ENCODE data around the gene XYLB. TPM values are rescaled to one million over a fixed set of nuclear protein-coding genes. Genes with fewer than 3 reads are reported as not detected.

Gene XYLB
- polyA plus RNA-seq, 1 donor from 2014 or later = 0.50 TPM

DNA sequence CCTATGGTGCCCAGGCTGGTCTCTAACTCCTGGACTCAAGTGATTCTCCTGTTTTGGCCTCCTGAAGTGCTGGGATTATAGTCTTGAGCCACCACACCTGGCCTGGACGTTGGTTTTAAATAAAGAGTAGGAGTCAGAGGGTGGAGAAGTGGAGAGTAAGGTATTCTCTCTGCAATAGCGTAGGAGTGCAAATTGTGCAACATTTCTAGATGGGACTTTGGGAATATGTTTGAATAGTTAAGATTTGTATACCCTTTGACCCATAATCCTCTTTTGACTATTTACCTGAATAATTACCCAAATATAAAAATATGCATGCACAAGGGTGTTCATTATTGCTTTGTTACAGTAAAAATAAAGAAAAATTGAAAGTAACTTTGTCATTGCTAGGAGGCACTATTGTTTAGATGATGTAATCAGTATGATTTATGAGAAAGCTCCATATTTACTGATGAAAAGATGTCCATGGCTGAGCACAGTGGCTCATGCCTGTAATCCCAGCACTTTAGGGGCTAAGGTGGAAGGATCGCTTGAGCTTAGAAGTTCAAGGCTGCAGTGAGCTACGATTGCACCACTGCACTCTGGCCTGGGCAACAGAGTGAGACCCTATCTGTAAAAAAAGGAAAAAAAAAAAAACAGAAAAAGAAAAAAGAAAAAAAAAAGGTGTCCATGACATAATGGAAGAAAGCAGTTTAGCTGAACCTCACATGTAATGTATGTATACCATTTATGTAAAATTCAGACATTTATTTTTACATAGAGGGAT, 15.1 kb upstream of the XYLB start:
- no peaks in the 10 kb centered on the region for H3K27me3 ChIP-seq (ENCODE audit: insufficient read depth, low read depth, low read length)
- TF ChIP-seq TAF1 (IDR thresholded peaks at IDR 0.05; ENCODE audit: low read depth) = no peak
- no peak for TF ChIP-seq RAD21 (conservative IDR thresholded peaks at IDR 0.05)
- TF ChIP-seq, protein P1, sequence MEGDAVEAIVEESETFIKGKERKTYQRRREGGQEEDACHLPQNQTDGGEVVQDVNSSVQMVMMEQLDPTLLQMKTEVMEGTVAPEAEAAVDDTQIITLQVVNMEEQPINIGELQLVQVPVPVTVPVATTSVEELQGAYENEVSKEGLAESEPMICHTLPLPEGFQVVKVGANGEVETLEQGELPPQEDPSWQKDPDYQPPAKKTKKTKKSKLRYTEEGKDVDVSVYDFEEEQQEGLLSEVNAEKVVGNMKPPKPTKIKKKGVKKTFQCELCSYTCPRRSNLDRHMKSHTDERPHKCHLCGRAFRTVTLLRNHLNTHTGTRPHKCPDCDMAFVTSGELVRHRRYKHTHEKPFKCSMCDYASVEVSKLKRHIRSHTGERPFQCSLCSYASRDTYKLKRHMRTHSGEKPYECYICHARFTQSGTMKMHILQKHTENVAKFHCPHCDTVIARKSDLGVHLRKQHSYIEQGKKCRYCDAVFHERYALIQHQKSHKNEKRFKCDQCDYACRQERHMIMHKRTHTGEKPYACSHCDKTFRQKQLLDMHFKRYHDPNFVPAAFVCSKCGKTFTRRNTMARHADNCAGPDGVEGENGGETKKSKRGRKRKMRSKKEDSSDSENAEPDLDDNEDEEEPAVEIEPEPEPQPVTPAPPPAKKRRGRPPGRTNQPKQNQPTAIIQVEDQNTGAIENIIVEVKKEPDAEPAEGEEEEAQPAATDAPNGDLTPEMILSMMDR (IDR thresholded peaks at IDR 0.05; ENCODE audit: poor library complexity, severe bottlenecking) = no peak
- TF ChIP-seq POLR2AphosphoS5 (IDR thresholded peaks at IDR 0.05) = no peak
- no peak for TF ChIP-seq SMC3 (conservative IDR thresholded peaks at IDR 0.05; ENCODE audit: poor library complexity)
- TF ChIP-seq, protein P2, sequence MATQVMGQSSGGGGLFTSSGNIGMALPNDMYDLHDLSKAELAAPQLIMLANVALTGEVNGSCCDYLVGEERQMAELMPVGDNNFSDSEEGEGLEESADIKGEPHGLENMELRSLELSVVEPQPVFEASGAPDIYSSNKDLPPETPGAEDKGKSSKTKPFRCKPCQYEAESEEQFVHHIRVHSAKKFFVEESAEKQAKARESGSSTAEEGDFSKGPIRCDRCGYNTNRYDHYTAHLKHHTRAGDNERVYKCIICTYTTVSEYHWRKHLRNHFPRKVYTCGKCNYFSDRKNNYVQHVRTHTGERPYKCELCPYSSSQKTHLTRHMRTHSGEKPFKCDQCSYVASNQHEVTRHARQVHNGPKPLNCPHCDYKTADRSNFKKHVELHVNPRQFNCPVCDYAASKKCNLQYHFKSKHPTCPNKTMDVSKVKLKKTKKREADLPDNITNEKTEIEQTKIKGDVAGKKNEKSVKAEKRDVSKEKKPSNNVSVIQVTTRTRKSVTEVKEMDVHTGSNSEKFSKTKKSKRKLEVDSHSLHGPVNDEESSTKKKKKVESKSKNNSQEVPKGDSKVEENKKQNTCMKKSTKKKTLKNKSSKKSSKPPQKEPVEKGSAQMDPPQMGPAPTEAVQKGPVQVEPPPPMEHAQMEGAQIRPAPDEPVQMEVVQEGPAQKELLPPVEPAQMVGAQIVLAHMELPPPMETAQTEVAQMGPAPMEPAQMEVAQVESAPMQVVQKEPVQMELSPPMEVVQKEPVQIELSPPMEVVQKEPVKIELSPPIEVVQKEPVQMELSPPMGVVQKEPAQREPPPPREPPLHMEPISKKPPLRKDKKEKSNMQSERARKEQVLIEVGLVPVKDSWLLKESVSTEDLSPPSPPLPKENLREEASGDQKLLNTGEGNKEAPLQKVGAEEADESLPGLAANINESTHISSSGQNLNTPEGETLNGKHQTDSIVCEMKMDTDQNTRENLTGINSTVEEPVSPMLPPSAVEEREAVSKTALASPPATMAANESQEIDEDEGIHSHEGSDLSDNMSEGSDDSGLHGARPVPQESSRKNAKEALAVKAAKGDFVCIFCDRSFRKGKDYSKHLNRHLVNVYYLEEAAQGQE (IDR thresholded peaks at IDR 0.05; ENCODE audit: borderline replicate concordance) = no peak
- TF ChIP-seq EP300 (conservative IDR thresholded peaks at IDR 0.05; ENCODE audit: poor library complexity, severe bottlenecking) = no peak
- no peak for TF ChIP-seq EZH2 (IDR thresholded peaks at IDR 0.05; ENCODE audit: borderline replicate concordance, insufficient read depth, low read length, poor library complexity, severe bottlenecking)
- TF ChIP-seq MXI1 (conservative IDR thresholded peaks at IDR 0.05; ENCODE audit: poor library complexity, severe bottlenecking) = no peak

GRCh38 chr3:38332201-38332600, 14.4 kb upstream of the XYLB start:
- Histone ChIP-seq H3K79me2 (replicated peaks; ENCODE audit: insufficient read depth, low read length) (no peaks in the 10 kb centered on the region), H4K20me1 (ENCODE audit: insufficient read depth) (no peaks in the 10 kb centered on the region), H3K27ac (ENCODE audit: low read length) (no peak overlapping the region), H3F3A (ENCODE audit: insufficient read depth, low read length, poor library complexity, severe bottlenecking) (no peaks in the 10 kb centered on the region), H3K9me2 (ENCODE audit: insufficient read depth, low read length) (no peaks in the 10 kb centered on the region), H3K9ac (ENCODE audit: low read length) (no peak overlapping the region), H3K9me3 (ENCODE audit: low read length) (no peaks in the 10 kb centered on the region), H3K27me3 (ENCODE audit: insufficient read depth, low read depth, low read length) (no peaks in the 10 kb centered on the region), H2AFZ (ENCODE audit: low read depth, low read length) (no peak overlapping the region), H3K4me3 (ENCODE audit: low read length) (no peak overlapping the region), H3K4me2 (ENCODE audit: low read length) (no peak overlapping the region), H3K36me3 (ENCODE audit: insufficient read depth, low read length) (no peaks in the 10 kb centered on the region)
- TF ChIP-seq POLR2AphosphoS5 (IDR thresholded peaks at IDR 0.05) (no peak), TAF1 (IDR thresholded peaks at IDR 0.05; ENCODE audit: low read depth) (no peak), MXI1 (conservative IDR thresholded peaks at IDR 0.05; ENCODE audit: poor library complexity, severe bottlenecking) (no peak), SMC3 (conservative IDR thresholded peaks at IDR 0.05; ENCODE audit: poor library complexity) (no peak), EZH2 (IDR thresholded peaks at IDR 0.05; ENCODE audit: borderline replicate concordance, insufficient read depth, low read length, poor library complexity, severe bottlenecking) (no peak), RAD21 (conservative IDR thresholded peaks at IDR 0.05) (no peak)
- TF ChIP-seq, protein P1 (IDR thresholded peaks at IDR 0.05; ENCODE audit: poor library complexity, severe bottlenecking) = no peak
- TF ChIP-seq, protein P2 (IDR thresholded peaks at IDR 0.05; ENCODE audit: borderline replicate concordance) = no peak

More for the DNA sequence above, 15.1 kb upstream of the XYLB start:
- Histone ChIP-seq H3K27ac (ENCODE audit: low read length) (no peak overlapping the region), H3K9ac (ENCODE audit: low read length) (no peak overlapping the region), H3K4me3 (ENCODE audit: low read length) (no peak overlapping the region), H3K79me2 (replicated peaks; ENCODE audit: insufficient read depth, low read length) (no peaks in the 10 kb centered on the region), H4K20me1 (ENCODE audit: insufficient read depth) (no peaks in the 10 kb centered on the region), H3K9me3 (ENCODE audit: low read length) (no peaks in the 10 kb centered on the region), H3K9me2 (ENCODE audit: insufficient read depth, low read length) (no peaks in the 10 kb centered on the region), H3K36me3 (ENCODE audit: insufficient read depth, low read length) (no peaks in the 10 kb centered on the region), H3F3A (ENCODE audit: insufficient read depth, low read length, poor library complexity, severe bottlenecking) (no peaks in the 10 kb centered on the region), H2AFZ (ENCODE audit: low read depth, low read length) (no peak overlapping the region), H3K4me2 (ENCODE audit: low read length) (no peak overlapping the region)
